Stimulated activated CD8-positive, alpha-beta memory T cell treated with anti-CD3 and anti-CD28 coated beads, Interleukin-12 subunit alpha, Interleukin-12 subunit beta, amount 100 ng/mL, for 4 hours (primary cell): ENCODE results near the gene MAP7D1.
"Not testable (repeated sequence)": the region's sequence is repeated elsewhere in the genome, so short reads cannot be mapped to it uniquely, and the experiment has no call there.

ENCODE experiments used
- DNase-seq: peaks from one replicate; pipeline ENCODE4 v3.0.0-alpha.2; 2020; ENCODE audit warnings: low read depth

MAP7D1 gene

GRCh38 chr1:36151845-36152203 is 4.1 kb upstream of the MAP7D1 start:
- DNase-seq: no peak

- DNase-seq: no peak
Observed at GRCh38 chr1:36153476-36153875, 2.5 kb upstream of the MAP7D1 start.

- DNase-seq: no peak
Observed at GRCh38 chr1:36154335-36154734, 1.6 kb upstream of the MAP7D1 start.

- DNase-seq: no peak
Observed at GRCh38 chr1:36154765-36155407, 1.1 kb upstream of the MAP7D1 start.

- no peak for DNase-seq
Observed at GRCh38 chr1:36156329-36157114, 562 bp downstream of the MAP7D1 start.

- no peak for DNase-seq
Observed at GRCh38 chr1:36157115-36157903, 1.3 kb downstream of the MAP7D1 start.

GRCh38 chr1:36157973-36158826 is 2.2 kb downstream of the MAP7D1 start:
- DNase-seq: no peak

GRCh38 chr1:36158827-36159252 is 2.9 kb downstream of the MAP7D1 start:
- not testable (repeated sequence) for DNase-seq

GRCh38 chr1:36159614-36160387 is 3.8 kb downstream of the MAP7D1 start:
- no peak for DNase-seq

GRCh38 chr1:36160388-36160948 is 4.5 kb downstream of the MAP7D1 start:
- no peak for DNase-seq

GRCh38 chr1:36160949-36161485 is 5.1 kb downstream of the MAP7D1 start:
- DNase-seq: no peak

- DNase-seq: no peak
Observed at GRCh38 chr1:36161641-36162531, 5.9 kb downstream of the MAP7D1 start.

GRCh38 chr1:36162680-36163239 is 6.8 kb downstream of the MAP7D1 start:
- no peak for DNase-seq

- no peak for DNase-seq
Observed at GRCh38 chr1:36163426-36163825, 7.5 kb downstream of the MAP7D1 start.

- no peak for DNase-seq
Observed at GRCh38 chr1:36164361-36164760, 8.4 kb downstream of the MAP7D1 start.

GRCh38 chr1:36165145-36165544 is 9.2 kb downstream of the MAP7D1 start:
- DNase-seq: no peak

GRCh38 chr1:36166136-36166535 is 10.2 kb downstream of the MAP7D1 start:
- DNase-seq: no peak

GRCh38 chr1:36166938-36167905 is 11.3 kb downstream of the MAP7D1 start:
- no peak for DNase-seq
